Nephron (organoid): ENCODE results near the gene LHFPL2.

Experiments
- H3K27ac Mint-ChIP-seq, 3 experiments: 2 replicates each; pipeline ENCODE4 v1.8.0; 2020; ENCODE audit warnings: mixed read lengths in 3 of 3, mild to moderate bottlenecking in 2 of 3, moderate library complexity in 1 of 3
- H3K27me3 Mint-ChIP-seq: 2 replicates; pipeline ENCODE4 v1.8.0; 2021; ENCODE audit warnings: low read depth, mild to moderate bottlenecking, moderate library complexity, mixed read lengths
- H3K36me3 Mint-ChIP-seq: 2 replicates; pipeline ENCODE4 v1.8.0; 2020; ENCODE audit warnings: low read depth, mixed read lengths
- H3K4me1 Mint-ChIP-seq: 2 replicates; pipeline ENCODE4 v1.8.0; 2020; ENCODE audit warnings: mixed read lengths
- H3K4me3 Mint-ChIP-seq, 3 experiments: 2 replicates each; pipeline ENCODE4 v1.8.0; 2020; ENCODE audit warnings: mild to moderate bottlenecking in 3 of 3, mixed read lengths in 3 of 3, moderate library complexity in 2 of 3
- H3K9me3 Mint-ChIP-seq: 2 replicates; pipeline ENCODE4 v1.8.0; 2020; ENCODE audit warnings: mixed read lengths
- TF ChIP-seq, protein P1 (sequence below), 3 experiments: fragments of 200-600 bp; sonication (generic); IDR thresholded peaks; one replicate each; pipeline ENCODE4 v1.5.0; 2021; ENCODE audit warnings: antibody characterized with exemption in 3 of 3; ENCODE audit not compliant: unreplicated experiment in 3 of 3

Gene LHFPL2

DNA sequence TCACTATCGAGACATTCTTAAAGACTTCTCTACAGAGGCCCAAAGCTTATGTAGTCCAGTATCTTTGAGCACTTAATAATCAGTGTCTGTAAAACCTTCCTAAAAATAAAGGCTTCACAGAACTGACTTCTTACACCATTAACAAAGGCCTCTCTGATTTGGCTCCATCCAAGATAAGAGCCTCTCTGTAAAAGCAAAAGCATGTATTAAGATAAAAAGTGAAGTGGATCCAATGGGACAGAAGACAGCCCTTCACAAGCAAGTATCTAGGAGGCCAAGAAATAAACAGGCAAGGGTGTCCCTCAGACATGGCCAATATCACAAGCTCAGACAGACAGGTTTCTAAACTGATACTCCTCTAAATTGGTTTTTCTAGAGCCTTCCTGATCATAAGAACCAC lies 11.9 kb downstream of the LHFPL2 start:
- peaks cover 34% of the 10 kb centered on the region for H3K36me3 Mint-ChIP-seq
- H3K27ac Mint-ChIP-seq, result peak overlapping the region in 2 of 3 experiments; percentile 0 to 16
- H3K4me1 Mint-ChIP-seq, result peaks cover 68% of the 10 kb centered on the region
- H3K4me3 Mint-ChIP-seq, result no peak overlapping the region
- H3K9me3 Mint-ChIP-seq, result no peaks in the 10 kb centered on the region
- H3K27me3 Mint-ChIP-seq, result no peaks in the 10 kb centered on the region
- TF ChIP-seq, protein P1, sequence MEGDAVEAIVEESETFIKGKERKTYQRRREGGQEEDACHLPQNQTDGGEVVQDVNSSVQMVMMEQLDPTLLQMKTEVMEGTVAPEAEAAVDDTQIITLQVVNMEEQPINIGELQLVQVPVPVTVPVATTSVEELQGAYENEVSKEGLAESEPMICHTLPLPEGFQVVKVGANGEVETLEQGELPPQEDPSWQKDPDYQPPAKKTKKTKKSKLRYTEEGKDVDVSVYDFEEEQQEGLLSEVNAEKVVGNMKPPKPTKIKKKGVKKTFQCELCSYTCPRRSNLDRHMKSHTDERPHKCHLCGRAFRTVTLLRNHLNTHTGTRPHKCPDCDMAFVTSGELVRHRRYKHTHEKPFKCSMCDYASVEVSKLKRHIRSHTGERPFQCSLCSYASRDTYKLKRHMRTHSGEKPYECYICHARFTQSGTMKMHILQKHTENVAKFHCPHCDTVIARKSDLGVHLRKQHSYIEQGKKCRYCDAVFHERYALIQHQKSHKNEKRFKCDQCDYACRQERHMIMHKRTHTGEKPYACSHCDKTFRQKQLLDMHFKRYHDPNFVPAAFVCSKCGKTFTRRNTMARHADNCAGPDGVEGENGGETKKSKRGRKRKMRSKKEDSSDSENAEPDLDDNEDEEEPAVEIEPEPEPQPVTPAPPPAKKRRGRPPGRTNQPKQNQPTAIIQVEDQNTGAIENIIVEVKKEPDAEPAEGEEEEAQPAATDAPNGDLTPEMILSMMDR (IDR thresholded peaks at IDR 0.05; ENCODE audit: unreplicated experiment in 3 of 3), result no peak

DNA sequence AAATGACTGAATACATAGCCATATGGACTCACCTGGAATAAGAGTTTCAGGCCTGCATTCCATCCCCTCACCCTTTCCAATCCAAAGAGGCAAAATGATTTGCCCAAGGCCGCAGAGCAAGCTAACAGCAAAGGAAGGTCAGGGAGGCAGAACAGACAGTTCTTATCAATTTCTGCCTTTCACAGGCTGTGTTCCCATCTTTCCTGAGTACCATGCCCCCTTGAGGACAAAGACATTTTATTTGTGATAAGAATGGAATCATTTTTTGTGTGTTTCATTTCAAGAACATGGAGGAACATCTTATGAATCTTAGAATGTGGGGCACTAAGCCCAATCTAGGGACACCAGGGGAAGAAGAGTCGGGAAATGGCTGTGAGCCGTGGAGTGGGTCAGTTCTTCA lies 13.9 kb downstream of the LHFPL2 start:
- TF ChIP-seq, protein P1 (IDR thresholded peaks at IDR 0.05; ENCODE audit: unreplicated experiment in 3 of 3), result peak in 1 of 3 experiments; percentile 25
- Mint-ChIP-seq H3K4me3 (no peak overlapping the region), H3K27ac (peak overlapping the region; percentile 17 to 85 (median 31))

DNA sequence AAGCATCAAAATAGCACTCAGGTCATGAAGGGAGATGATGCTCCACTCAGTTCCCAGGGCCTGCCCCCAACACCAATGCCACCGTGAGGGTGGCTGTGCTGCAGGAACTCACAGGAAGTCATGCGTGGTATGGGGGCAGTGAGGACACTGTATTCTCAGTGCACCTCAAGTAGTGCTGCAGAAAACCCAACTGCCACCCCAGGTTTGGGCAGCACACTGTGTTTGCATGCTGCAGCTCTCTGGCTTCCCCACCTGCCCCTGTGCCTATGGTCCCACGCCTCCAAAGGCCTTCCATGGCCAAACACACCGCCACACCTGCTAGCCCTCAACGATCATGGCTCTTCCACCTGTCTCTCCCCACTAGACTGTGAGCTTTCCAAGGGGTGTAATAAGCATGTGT lies 14.3 kb downstream of the LHFPL2 start:
- Mint-ChIP-seq H3K27me3 (peaks cover 4% of the 10 kb centered on the region), H3K27ac (peak overlapping the region; percentile 17 to 85 (median 31)), H3K36me3 (peaks cover 55% of the 10 kb centered on the region)

More for the DNA sequence above, 13.9 kb downstream of the LHFPL2 start:
- Mint-ChIP-seq H3K4me1 (peaks cover 57% of the 10 kb centered on the region), H3K9me3 (no peaks in the 10 kb centered on the region), H3K27me3 (peaks cover 4% of the 10 kb centered on the region), H3K36me3 (peaks cover 54% of the 10 kb centered on the region)

DNA sequence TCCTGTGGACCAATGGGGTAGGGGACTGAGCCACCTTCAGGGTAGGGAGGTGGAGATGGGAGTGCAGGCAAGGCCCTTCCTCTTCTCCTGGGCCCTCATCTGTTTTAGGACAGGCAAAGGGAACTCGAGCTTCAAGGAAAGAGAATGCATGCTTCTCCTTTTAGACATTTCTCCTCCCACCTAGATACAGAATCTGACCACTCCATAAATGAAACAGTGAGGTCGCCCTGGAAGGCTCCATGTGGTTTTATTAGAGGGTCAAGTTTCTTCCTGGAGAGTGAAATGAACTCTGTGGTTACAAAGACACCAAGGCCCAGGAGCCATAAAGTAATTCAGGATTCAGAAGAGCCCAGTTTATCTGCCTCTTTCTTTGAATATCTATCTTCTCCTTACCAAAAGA lies 14.9 kb downstream of the LHFPL2 start:
- Mint-ChIP-seq H3K36me3 (peaks cover 57% of the 10 kb centered on the region), H3K27me3 (peaks cover 4% of the 10 kb centered on the region), H3K4me1 (peaks cover 57% of the 10 kb centered on the region), H3K9me3 (no peaks in the 10 kb centered on the region), H3K4me3 (no peak overlapping the region), H3K27ac (peak overlapping the region in 2 of 3 experiments; percentile 46 to 85)
- TF ChIP-seq, protein P1 (IDR thresholded peaks at IDR 0.05; ENCODE audit: unreplicated experiment in 3 of 3), result no peak

More for the DNA sequence above, 14.3 kb downstream of the LHFPL2 start:
- H3K4me3 Mint-ChIP-seq, result no peak overlapping the region
- peaks cover 57% of the 10 kb centered on the region for H3K4me1 Mint-ChIP-seq
- TF ChIP-seq, protein P1 (IDR thresholded peaks at IDR 0.05; ENCODE audit: unreplicated experiment in 3 of 3), result no peak
- H3K9me3 Mint-ChIP-seq, result no peaks in the 10 kb centered on the region

DNA sequence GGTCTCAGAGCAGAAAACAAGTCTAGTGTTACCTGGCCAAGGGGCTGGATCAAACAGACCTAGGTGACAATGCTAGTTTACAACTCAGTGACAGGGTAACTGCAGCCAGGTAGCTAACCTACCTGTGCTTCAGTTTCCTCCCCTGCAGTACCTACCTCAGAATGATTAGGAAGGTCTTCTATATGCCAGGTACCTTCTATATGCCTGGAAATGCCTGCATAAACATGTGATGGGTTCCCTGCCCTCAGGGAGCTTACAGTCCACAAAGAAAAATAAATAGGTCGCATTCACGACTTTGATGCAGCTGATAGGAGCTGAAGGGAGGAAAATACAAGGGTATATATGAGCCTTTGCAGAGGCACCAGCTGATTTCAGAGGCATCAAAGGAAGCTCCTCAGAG lies 16.1 kb downstream of the LHFPL2 start:
- TF ChIP-seq, protein P1 (IDR thresholded peaks at IDR 0.05; ENCODE audit: unreplicated experiment in 3 of 3), result no peak
- H3K4me1 Mint-ChIP-seq, result peaks cover 65% of the 10 kb centered on the region

DNA sequence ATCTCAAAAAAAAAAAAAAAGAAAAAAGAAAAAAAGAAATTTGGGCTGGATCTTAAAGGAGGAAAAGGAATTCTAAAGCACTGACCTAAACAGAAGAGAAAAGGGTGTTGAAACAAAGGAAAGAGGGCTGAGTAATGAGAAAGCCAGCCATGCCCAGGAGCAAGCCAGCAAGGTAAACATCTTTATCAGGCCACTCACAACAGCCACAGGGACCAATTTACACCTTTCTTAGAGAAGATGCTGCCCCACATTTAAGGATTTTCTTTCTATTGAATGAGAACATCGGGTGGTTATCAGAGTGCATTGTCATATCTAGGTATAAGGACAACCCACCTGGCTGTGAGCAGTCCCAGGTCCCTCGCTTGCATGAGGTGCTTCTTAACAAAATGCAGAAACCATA lies 16.6 kb downstream of the LHFPL2 start:
- H3K27me3 Mint-ChIP-seq, result peaks cover 4% of the 10 kb centered on the region
- TF ChIP-seq, protein P1 (IDR thresholded peaks at IDR 0.05; ENCODE audit: unreplicated experiment in 3 of 3), result no peak
- peaks cover 71% of the 10 kb centered on the region for H3K4me1 Mint-ChIP-seq
- no peaks in the 10 kb centered on the region for H3K9me3 Mint-ChIP-seq
- peaks cover 73% of the 10 kb centered on the region for H3K36me3 Mint-ChIP-seq
- H3K27ac Mint-ChIP-seq, result no peak overlapping the region
- no peak overlapping the region for H3K4me3 Mint-ChIP-seq

More for the DNA sequence above, 16.1 kb downstream of the LHFPL2 start:
- Mint-ChIP-seq H3K27me3 (peaks cover 4% of the 10 kb centered on the region), H3K9me3 (no peaks in the 10 kb centered on the region), H3K36me3 (peaks cover 67% of the 10 kb centered on the region), H3K27ac (peak overlapping the region in 2 of 3 experiments; percentile 4 to 36), H3K4me3 (no peak overlapping the region)
